ENCODE data around the gene STX7.

Gene STX7

GRCh38 chr6:132530293-132530974 is 17.5 kb upstream of the STX7 start:
- H3K9ac ChIP-seq (ENCODE audit: low read depth in 1 of 2, low read length in 2 of 2) = peak overlapping the region in 1 of 2 donors; percentile 64
- peak overlapping the region; percentile 48 to 58 for H3K4me3 ChIP-seq (ENCODE audit: low read depth in 1 of 2, low read length in 2 of 2)
- H3K4me1 ChIP-seq (ENCODE audit: control insufficient read depth in 1 of 2, insufficient read depth in 2 of 2, low read length in 2 of 2) = peaks cover 0 to 2% of the 10 kb centered on the region in 2 donors

GRCh38 chr6:132527791-132528190 is 14.9 kb upstream of the STX7 start:
- H3K36me3 ChIP-seq (ENCODE audit: control insufficient read depth in 1 of 2, insufficient read depth in 2 of 2, low read length in 2 of 2) = no peaks in the 10 kb centered on the region
- H3K27me3 ChIP-seq (ENCODE audit: control insufficient read depth in 1 of 2, insufficient read depth in 2 of 2, low read length in 2 of 2) = no peaks in the 10 kb centered on the region
- no peak overlapping the region for H3K27ac ChIP-seq (ENCODE audit: low read depth, low read length)
- H3K9me3 ChIP-seq (ENCODE audit: control insufficient read depth in 1 of 2, low read length in 2 of 2) = no peaks in the 10 kb centered on the region
- peaks cover 0 to 2% of the 10 kb centered on the region in 2 donors for H3K4me1 ChIP-seq (ENCODE audit: control insufficient read depth in 1 of 2, insufficient read depth in 2 of 2, low read length in 2 of 2)
- no peak overlapping the region for H3K4me3 ChIP-seq (ENCODE audit: low read depth in 1 of 2, low read length in 2 of 2)
- no peak overlapping the region for H3K9ac ChIP-seq (ENCODE audit: low read depth in 1 of 2, low read length in 2 of 2)

More at GRCh38 chr6:132530293-132530974, 17.5 kb upstream of the STX7 start:
- no peaks in the 10 kb centered on the region for H3K27me3 ChIP-seq (ENCODE audit: control insufficient read depth in 1 of 2, insufficient read depth in 2 of 2, low read length in 2 of 2)
- no peak overlapping the region for H3K27ac ChIP-seq (ENCODE audit: low read depth, low read length)
- no peaks in the 10 kb centered on the region for H3K36me3 ChIP-seq (ENCODE audit: control insufficient read depth in 1 of 2, insufficient read depth in 2 of 2, low read length in 2 of 2)
- H3K9me3 ChIP-seq (ENCODE audit: control insufficient read depth in 1 of 2, low read length in 2 of 2) = no peaks in the 10 kb centered on the region

GRCh38 chr6:132526461-132526860 is 13.5 kb upstream of the STX7 start:
- Histone ChIP-seq H3K27ac (ENCODE audit: low read depth, low read length) (no peak overlapping the region), H3K9me3 (ENCODE audit: control insufficient read depth in 1 of 2, low read length in 2 of 2) (no peaks in the 10 kb centered on the region), H3K4me1 (ENCODE audit: control insufficient read depth in 1 of 2, insufficient read depth in 2 of 2, low read length in 2 of 2) (peaks cover 0 to 2% of the 10 kb centered on the region in 2 donors), H3K4me3 (ENCODE audit: low read depth in 1 of 2, low read length in 2 of 2) (no peak overlapping the region), H3K36me3 (ENCODE audit: control insufficient read depth in 1 of 2, insufficient read depth in 2 of 2, low read length in 2 of 2) (no peaks in the 10 kb centered on the region), H3K27me3 (ENCODE audit: control insufficient read depth in 1 of 2, insufficient read depth in 2 of 2, low read length in 2 of 2) (no peaks in the 10 kb centered on the region), H3K9ac (ENCODE audit: low read depth in 1 of 2, low read length in 2 of 2) (no peak overlapping the region)

- no peak overlapping the region for H3K27ac ChIP-seq (ENCODE audit: low read depth, low read length)
- H3K36me3 ChIP-seq (ENCODE audit: control insufficient read depth in 1 of 2, insufficient read depth in 2 of 2, low read length in 2 of 2) = no peaks in the 10 kb centered on the region
- no peak overlapping the region for H3K4me3 ChIP-seq (ENCODE audit: low read depth in 1 of 2, low read length in 2 of 2)
- no peaks in the 10 kb centered on the region for H3K27me3 ChIP-seq (ENCODE audit: control insufficient read depth in 1 of 2, insufficient read depth in 2 of 2, low read length in 2 of 2)
- no peaks in the 10 kb centered on the region for H3K9me3 ChIP-seq (ENCODE audit: control insufficient read depth in 1 of 2, low read length in 2 of 2)
- no peak overlapping the region for H3K9ac ChIP-seq (ENCODE audit: low read depth in 1 of 2, low read length in 2 of 2)
- peaks cover 0 to 2% of the 10 kb centered on the region in 2 donors for H3K4me1 ChIP-seq (ENCODE audit: control insufficient read depth in 1 of 2, insufficient read depth in 2 of 2, low read length in 2 of 2)
Observed at GRCh38 chr6:132525866-132526265, 12.9 kb upstream of the STX7 start.

GRCh38 chr6:132524646-132525045 is 11.7 kb upstream of the STX7 start:
- Histone ChIP-seq H3K4me3 (ENCODE audit: low read depth in 1 of 2, low read length in 2 of 2) (no peak overlapping the region), H3K9me3 (ENCODE audit: control insufficient read depth in 1 of 2, low read length in 2 of 2) (no peaks in the 10 kb centered on the region), H3K36me3 (ENCODE audit: control insufficient read depth in 1 of 2, insufficient read depth in 2 of 2, low read length in 2 of 2) (no peaks in the 10 kb centered on the region), H3K9ac (ENCODE audit: low read depth in 1 of 2, low read length in 2 of 2) (no peak overlapping the region), H3K27ac (ENCODE audit: low read depth, low read length) (no peak overlapping the region), H3K27me3 (ENCODE audit: control insufficient read depth in 1 of 2, insufficient read depth in 2 of 2, low read length in 2 of 2) (no peaks in the 10 kb centered on the region), H3K4me1 (ENCODE audit: control insufficient read depth in 1 of 2, insufficient read depth in 2 of 2, low read length in 2 of 2) (peaks cover 0 to 2% of the 10 kb centered on the region in 2 donors)

- H3K9me3 ChIP-seq (ENCODE audit: control insufficient read depth in 1 of 2, low read length in 2 of 2) = no peaks in the 10 kb centered on the region
- no peaks in the 10 kb centered on the region for H3K4me1 ChIP-seq (ENCODE audit: control insufficient read depth in 1 of 2, insufficient read depth in 2 of 2, low read length in 2 of 2)
- no peak overlapping the region for H3K4me3 ChIP-seq (ENCODE audit: low read depth in 1 of 2, low read length in 2 of 2)
- no peak overlapping the region for H3K27ac ChIP-seq (ENCODE audit: low read depth, low read length)
- H3K9ac ChIP-seq (ENCODE audit: low read depth in 1 of 2, low read length in 2 of 2) = no peak overlapping the region
- H3K36me3 ChIP-seq (ENCODE audit: control insufficient read depth in 1 of 2, insufficient read depth in 2 of 2, low read length in 2 of 2) = no peaks in the 10 kb centered on the region
- no peaks in the 10 kb centered on the region for H3K27me3 ChIP-seq (ENCODE audit: control insufficient read depth in 1 of 2, insufficient read depth in 2 of 2, low read length in 2 of 2)
Observed at GRCh38 chr6:132520953-132521352, 8.0 kb upstream of the STX7 start.

GRCh38 chr6:132515386-132515785 is 2.5 kb upstream of the STX7 start:
- Histone ChIP-seq H3K4me3 (ENCODE audit: low read depth in 1 of 2, low read length in 2 of 2) (no peak overlapping the region), H3K27me3 (ENCODE audit: control insufficient read depth in 1 of 2, insufficient read depth in 2 of 2, low read length in 2 of 2) (no peaks in the 10 kb centered on the region), H3K27ac (ENCODE audit: low read depth, low read length) (no peak overlapping the region), H3K36me3 (ENCODE audit: control insufficient read depth in 1 of 2, insufficient read depth in 2 of 2, low read length in 2 of 2) (no peaks in the 10 kb centered on the region), H3K4me1 (ENCODE audit: control insufficient read depth in 1 of 2, insufficient read depth in 2 of 2, low read length in 2 of 2) (peaks cover 22 to 26% of the 10 kb centered on the region in 2 donors), H3K9me3 (ENCODE audit: control insufficient read depth in 1 of 2, low read length in 2 of 2) (no peaks in the 10 kb centered on the region), H3K9ac (ENCODE audit: low read depth in 1 of 2, low read length in 2 of 2) (no peak overlapping the region)

GRCh38 chr6:132513831-132514545 is 1.1 kb upstream of the STX7 start:
- H3K4me3 ChIP-seq (ENCODE audit: low read depth in 1 of 2, low read length in 2 of 2) = peak overlapping the region; percentile 90 to 94

GRCh38 chr6:132512342-132512637 is 626 bp downstream of the STX7 start:
- Histone ChIP-seq H3K36me3 (ENCODE audit: control insufficient read depth in 1 of 2, insufficient read depth in 2 of 2, low read length in 2 of 2) (no peaks in the 10 kb centered on the region), H3K9me3 (ENCODE audit: control insufficient read depth in 1 of 2, low read length in 2 of 2) (no peaks in the 10 kb centered on the region), H3K4me1 (ENCODE audit: control insufficient read depth in 1 of 2, insufficient read depth in 2 of 2, low read length in 2 of 2) (peaks cover 34 to 35% of the 10 kb centered on the region in 2 donors), H3K4me3 (ENCODE audit: low read depth in 1 of 2, low read length in 2 of 2) (peak overlapping the region; percentile 90 to 94), H3K27ac (ENCODE audit: low read depth, low read length) (peak overlapping the region; percentile 81), H3K27me3 (ENCODE audit: control insufficient read depth in 1 of 2, insufficient read depth in 2 of 2, low read length in 2 of 2) (no peaks in the 10 kb centered on the region), H3K9ac (ENCODE audit: low read depth in 1 of 2, low read length in 2 of 2) (peak overlapping the region; percentile 84)

More at GRCh38 chr6:132513831-132514545, 1.1 kb upstream of the STX7 start:
- H3K4me1 ChIP-seq (ENCODE audit: control insufficient read depth in 1 of 2, insufficient read depth in 2 of 2, low read length in 2 of 2) = peaks cover 22 to 26% of the 10 kb centered on the region in 2 donors
- H3K27ac ChIP-seq (ENCODE audit: low read depth, low read length) = no peak overlapping the region
- peak overlapping the region; percentile 84 for H3K9ac ChIP-seq (ENCODE audit: low read depth in 1 of 2, low read length in 2 of 2)
- no peaks in the 10 kb centered on the region for H3K9me3 ChIP-seq (ENCODE audit: control insufficient read depth in 1 of 2, low read length in 2 of 2)
- no peaks in the 10 kb centered on the region for H3K36me3 ChIP-seq (ENCODE audit: control insufficient read depth in 1 of 2, insufficient read depth in 2 of 2, low read length in 2 of 2)
- no peaks in the 10 kb centered on the region for H3K27me3 ChIP-seq (ENCODE audit: control insufficient read depth in 1 of 2, insufficient read depth in 2 of 2, low read length in 2 of 2)

- peak overlapping the region; percentile 90 to 94 for H3K4me3 ChIP-seq (ENCODE audit: low read depth in 1 of 2, low read length in 2 of 2)
- H3K36me3 ChIP-seq (ENCODE audit: control insufficient read depth in 1 of 2, insufficient read depth in 2 of 2, low read length in 2 of 2) = no peaks in the 10 kb centered on the region
- H3K9ac ChIP-seq (ENCODE audit: low read depth in 1 of 2, low read length in 2 of 2) = peak overlapping the region; percentile 16 to 84
- H3K27me3 ChIP-seq (ENCODE audit: control insufficient read depth in 1 of 2, insufficient read depth in 2 of 2, low read length in 2 of 2) = no peaks in the 10 kb centered on the region
- no peaks in the 10 kb centered on the region for H3K9me3 ChIP-seq (ENCODE audit: control insufficient read depth in 1 of 2, low read length in 2 of 2)
- peaks cover 35% of the 10 kb centered on the region in 2 donors for H3K4me1 ChIP-seq (ENCODE audit: control insufficient read depth in 1 of 2, insufficient read depth in 2 of 2, low read length in 2 of 2)
- H3K27ac ChIP-seq (ENCODE audit: low read depth, low read length) = peak overlapping the region; percentile 81
Observed at GRCh38 chr6:132511831-132512220, 1.1 kb downstream of the STX7 start.
